Measurements from ENCODE around the gene MMS22L.

MMS22L gene

DNA sequence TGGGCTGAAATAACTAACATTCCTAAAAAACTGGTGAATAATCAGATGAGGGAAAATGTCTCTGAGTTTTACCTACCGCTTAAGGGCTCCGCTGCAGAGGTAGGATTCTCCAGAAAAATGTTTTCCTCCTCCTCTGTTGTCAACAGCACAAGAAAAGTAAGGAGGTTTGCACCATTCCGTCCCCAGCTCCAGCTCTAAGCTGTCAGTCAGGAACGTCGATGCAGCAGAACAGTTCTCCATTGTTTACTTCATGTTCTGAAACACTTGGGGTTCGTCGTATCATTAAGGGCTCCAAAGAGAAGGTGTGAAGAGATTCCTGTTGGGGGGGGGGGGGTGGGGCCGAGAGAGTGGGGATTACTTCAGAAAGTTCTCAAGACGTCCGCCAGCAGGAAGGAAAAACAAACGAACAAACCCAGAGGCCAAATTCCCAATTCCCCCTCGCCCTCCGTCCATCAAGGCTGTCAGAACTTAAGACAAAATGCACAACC, 734 bp downstream of the MMS22L start:
- H4K20me1 ChIP-seq (ENCODE audit: insufficient read depth, low read length, poor library complexity, severe bottlenecking) = peaks cover 32% of the 10 kb centered on the region
- H3K9ac ChIP-seq (ENCODE audit: low read depth, low read length, poor library complexity, severe bottlenecking) = peak overlapping the region; percentile 94
- peaks cover 56% of the 10 kb centered on the region for H3K79me2 ChIP-seq (ENCODE audit: insufficient read depth, low read length)
- H3K4me1 ChIP-seq (ENCODE audit: insufficient read depth, low read length, poor library complexity, severe bottlenecking) = peaks cover 27% of the 10 kb centered on the region
- peaks cover 6% of the 10 kb centered on the region for H3K36me3 ChIP-seq (ENCODE audit: insufficient read depth, low read length)
- H3K4me2 ChIP-seq (ENCODE audit: low read depth, low read length, poor library complexity, severe bottlenecking) = peak overlapping the region; percentile 96
- no peaks in the 10 kb centered on the region for H3K27me3 ChIP-seq (ENCODE audit: insufficient read depth, low read length, poor library complexity, severe bottlenecking)
- TF ChIP-seq CTCF (conservative IDR thresholded peaks at IDR 0.05; ENCODE audit: low read length) (no peak), EZH2phosphoT487 (IDR thresholded peaks at IDR 0.05; ENCODE audit: borderline replicate concordance) (no peak)
- peak overlapping the region; percentile 92 for H3K4me3 ChIP-seq (ENCODE audit: low read length, poor library complexity, severe bottlenecking)
- no peaks in the 10 kb centered on the region for H3K9me2 ChIP-seq (replicated peaks; ENCODE audit: low read depth, low read length)
- H3K9me3 ChIP-seq (ENCODE audit: insufficient read depth, low read depth, low read length) = no peaks in the 10 kb centered on the region
- peak overlapping the region; percentile 98 for H2AFZ ChIP-seq (ENCODE audit: low read length)
- no peaks in the 10 kb centered on the region for H3F3A ChIP-seq (ENCODE audit: low read depth)

- peaks cover 32% of the 10 kb centered on the region for H4K20me1 ChIP-seq (ENCODE audit: insufficient read depth, low read length, poor library complexity, severe bottlenecking)
- no peaks in the 10 kb centered on the region for H3K9me2 ChIP-seq (replicated peaks; ENCODE audit: low read depth, low read length)
- peak overlapping the region; percentile 94 for H3K9ac ChIP-seq (ENCODE audit: low read depth, low read length, poor library complexity, severe bottlenecking)
- no peak overlapping the region for H2AFZ ChIP-seq (ENCODE audit: low read length)
- H3K4me2 ChIP-seq (ENCODE audit: low read depth, low read length, poor library complexity, severe bottlenecking) = peak overlapping the region; percentile 96
- peaks cover 30% of the 10 kb centered on the region for H3K4me1 ChIP-seq (ENCODE audit: insufficient read depth, low read length, poor library complexity, severe bottlenecking)
- no peak for TF ChIP-seq CTCF (conservative IDR thresholded peaks at IDR 0.05; ENCODE audit: low read length)
- TF ChIP-seq EZH2phosphoT487 (IDR thresholded peaks at IDR 0.05; ENCODE audit: borderline replicate concordance) = no peak
- peaks cover 7% of the 10 kb centered on the region for H3K36me3 ChIP-seq (ENCODE audit: insufficient read depth, low read length)
- peak overlapping the region; percentile 92 for H3K4me3 ChIP-seq (ENCODE audit: low read length, poor library complexity, severe bottlenecking)
- H3K79me2 ChIP-seq (ENCODE audit: insufficient read depth, low read length) = peaks cover 66% of the 10 kb centered on the region
- no peaks in the 10 kb centered on the region for H3K9me3 ChIP-seq (ENCODE audit: insufficient read depth, low read depth, low read length)
- H3F3A ChIP-seq (ENCODE audit: low read depth) = no peaks in the 10 kb centered on the region
- no peaks in the 10 kb centered on the region for H3K27me3 ChIP-seq (ENCODE audit: insufficient read depth, low read length, poor library complexity, severe bottlenecking)
Measured at GRCh38 chr6:97280766-97281165, 2.2 kb downstream of the MMS22L start.

- peaks cover 21% of the 10 kb centered on the region for H3K36me3 ChIP-seq (ENCODE audit: insufficient read depth, low read length)
- no peak overlapping the region for H3K4me3 ChIP-seq (ENCODE audit: low read length, poor library complexity, severe bottlenecking)
- H3K27me3 ChIP-seq (ENCODE audit: insufficient read depth, low read length, poor library complexity, severe bottlenecking) = no peaks in the 10 kb centered on the region
- no peak overlapping the region for H3K9ac ChIP-seq (ENCODE audit: low read depth, low read length, poor library complexity, severe bottlenecking)
- H3K9me3 ChIP-seq (ENCODE audit: insufficient read depth, low read depth, low read length) = no peaks in the 10 kb centered on the region
- TF ChIP-seq CTCF (conservative IDR thresholded peaks at IDR 0.05; ENCODE audit: low read length) (no peak), EZH2phosphoT487 (IDR thresholded peaks at IDR 0.05; ENCODE audit: borderline replicate concordance) (no peak)
- peaks cover 19% of the 10 kb centered on the region for H3K4me1 ChIP-seq (ENCODE audit: insufficient read depth, low read length, poor library complexity, severe bottlenecking)
- H3F3A ChIP-seq (ENCODE audit: low read depth) = no peaks in the 10 kb centered on the region
- H3K79me2 ChIP-seq (ENCODE audit: insufficient read depth, low read length) = peaks cover 55% of the 10 kb centered on the region
- H2AFZ ChIP-seq (ENCODE audit: low read length) = no peak overlapping the region
- H3K4me2 ChIP-seq (ENCODE audit: low read depth, low read length, poor library complexity, severe bottlenecking) = peak overlapping the region; percentile 29
- peaks cover 28% of the 10 kb centered on the region for H4K20me1 ChIP-seq (ENCODE audit: insufficient read depth, low read length, poor library complexity, severe bottlenecking)
- no peaks in the 10 kb centered on the region for H3K9me2 ChIP-seq (replicated peaks; ENCODE audit: low read depth, low read length)
Measured at GRCh38 chr6:97275804-97276203, 7.2 kb downstream of the MMS22L start.
